Measurements from ENCODE around the gene IDS. TPM values are rescaled to one million over a fixed set of nuclear protein-coding genes. Genes with fewer than 3 reads are reported as not detected.
A peak's percentile ranks its signal among the peaks of the same experiment; 100 is the strongest.

Gene IDS
- total RNA-seq, 4 donors from 2014 or later = 80.2 to 91.0 (median 86.4) TPM

- Histone ChIP-seq H3K9me3 (no peaks in the 10 kb centered on the region), H3K27ac (replicated peaks in 1 of 4) (no peak overlapping the region), H3K4me3 (no peak overlapping the region), H3K36me3 (no peaks in the 10 kb centered on the region), H3K27me3 (peaks cover 0 to 3% (median 0%) of the 10 kb centered on the region in 4 donors), H3K4me1 (no peaks in the 10 kb centered on the region)
- no peak for DNase-seq (ENCODE audit: extremely low spot score)
- TF ChIP-seq EP300 (IDR thresholded peaks at IDR 0.05) = no peak
- no peak for TF ChIP-seq POLR2AphosphoS5 (IDR thresholded peaks at IDR 0.05)
- TF ChIP-seq POLR2A (IDR thresholded peaks at IDR 0.05; ENCODE audit: low read depth) = no peak
- TF ChIP-seq, protein P1, sequence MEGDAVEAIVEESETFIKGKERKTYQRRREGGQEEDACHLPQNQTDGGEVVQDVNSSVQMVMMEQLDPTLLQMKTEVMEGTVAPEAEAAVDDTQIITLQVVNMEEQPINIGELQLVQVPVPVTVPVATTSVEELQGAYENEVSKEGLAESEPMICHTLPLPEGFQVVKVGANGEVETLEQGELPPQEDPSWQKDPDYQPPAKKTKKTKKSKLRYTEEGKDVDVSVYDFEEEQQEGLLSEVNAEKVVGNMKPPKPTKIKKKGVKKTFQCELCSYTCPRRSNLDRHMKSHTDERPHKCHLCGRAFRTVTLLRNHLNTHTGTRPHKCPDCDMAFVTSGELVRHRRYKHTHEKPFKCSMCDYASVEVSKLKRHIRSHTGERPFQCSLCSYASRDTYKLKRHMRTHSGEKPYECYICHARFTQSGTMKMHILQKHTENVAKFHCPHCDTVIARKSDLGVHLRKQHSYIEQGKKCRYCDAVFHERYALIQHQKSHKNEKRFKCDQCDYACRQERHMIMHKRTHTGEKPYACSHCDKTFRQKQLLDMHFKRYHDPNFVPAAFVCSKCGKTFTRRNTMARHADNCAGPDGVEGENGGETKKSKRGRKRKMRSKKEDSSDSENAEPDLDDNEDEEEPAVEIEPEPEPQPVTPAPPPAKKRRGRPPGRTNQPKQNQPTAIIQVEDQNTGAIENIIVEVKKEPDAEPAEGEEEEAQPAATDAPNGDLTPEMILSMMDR (IDR thresholded peaks at IDR 0.05) = no peak
- intact Hi-C loops (cut with DNase I) = no loop called here
- WGBS = 81% methylated on average over 4 of the region's 4 CpGs
Measured at GRCh38 chrX:149515954-149516602, 11.0 kb upstream of the IDS start.

DNA sequence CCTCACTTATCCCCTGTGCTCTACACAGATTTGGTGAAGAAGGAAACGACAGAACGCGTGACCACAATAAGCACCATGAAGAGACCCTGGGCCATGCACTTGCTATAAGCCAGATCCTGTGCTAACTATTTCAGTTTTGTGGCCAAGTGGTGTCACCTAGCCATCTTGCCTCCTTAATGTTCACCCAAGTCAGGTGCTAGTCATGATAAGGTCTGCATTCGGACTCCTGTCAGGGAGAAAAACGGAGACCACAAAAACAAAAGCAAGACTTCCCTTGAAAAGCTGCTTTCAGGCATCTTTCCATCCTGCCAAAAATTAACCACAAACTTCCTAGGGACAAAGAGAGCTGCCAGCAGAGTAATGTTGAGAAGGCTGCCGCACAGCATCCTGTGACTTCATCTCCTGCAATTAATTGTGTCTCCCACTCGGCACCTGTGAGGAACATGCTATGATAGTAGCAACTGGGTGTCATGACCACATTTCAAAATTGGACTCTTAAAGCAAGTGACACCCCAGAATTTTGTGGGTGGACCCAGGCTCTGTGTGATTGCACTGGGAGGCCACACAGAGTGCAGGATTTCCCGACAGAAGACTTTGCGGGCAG lies 8.8 kb upstream of the IDS start:
- TF ChIP-seq POLR2AphosphoS5 (IDR thresholded peaks at IDR 0.05) (no peak), EP300 (IDR thresholded peaks at IDR 0.05) (no peak), POLR2A (IDR thresholded peaks at IDR 0.05; ENCODE audit: low read depth) (no peak)
- TF ChIP-seq, protein P1 (IDR thresholded peaks at IDR 0.05) = no peak
- Histone ChIP-seq H3K36me3 (no peaks in the 10 kb centered on the region), H3K27me3 (peaks cover 0 to 3% (median 0%) of the 10 kb centered on the region in 4 donors), H3K4me1 (no peaks in the 10 kb centered on the region), H3K27ac (replicated peaks in 1 of 4) (no peak overlapping the region), H3K4me3 (no peak overlapping the region), H3K9me3 (no peaks in the 10 kb centered on the region)
- intact Hi-C loops (cut with DNase I) = no loop called here
- DNase-seq (ENCODE audit: extremely low spot score) = no peak
- 76% methylated on average over 9 of the region's 9 CpGs for WGBS

GRCh38 chrX:149512225-149512885 lies 7.2 kb upstream of the IDS start:
- Histone ChIP-seq H3K4me3 (no peak overlapping the region), H3K36me3 (no peaks in the 10 kb centered on the region), H3K4me1 (no peaks in the 10 kb centered on the region), H3K27me3 (peaks cover 0 to 1% (median 0%) of the 10 kb centered on the region in 4 donors), H3K9me3 (no peaks in the 10 kb centered on the region), H3K27ac (replicated peaks in 1 of 4) (no peak overlapping the region)
- TF ChIP-seq, protein P1 (IDR thresholded peaks at IDR 0.05) = peak; percentile 30 to 55 (median 31)
- no peak for TF ChIP-seq POLR2A (IDR thresholded peaks at IDR 0.05; ENCODE audit: low read depth)
- 61% methylated on average over 4 of the region's 4 CpGs for whole genome bisulfite sequencing
- intact Hi-C loops (cut with DNase I) = no loop called here
- DNase-seq (ENCODE audit: extremely low spot score) = no peak

- DNase-seq (ENCODE audit: extremely low spot score) = no peak
- no peaks in the 10 kb centered on the region for H3K9me3 ChIP-seq
- H3K4me3 ChIP-seq = no peak overlapping the region
- H3K36me3 ChIP-seq = no peaks in the 10 kb centered on the region
- H3K27ac ChIP-seq (replicated peaks in 1 of 4) = no peak overlapping the region
- intact Hi-C loops (cut with DNase I) = no loop called here
- 85% methylated on average over 5 of the region's 5 CpGs for WGBS
- TF ChIP-seq, protein P1 (IDR thresholded peaks at IDR 0.05) = no peak
- TF ChIP-seq POLR2A (IDR thresholded peaks at IDR 0.05; ENCODE audit: low read depth) (no peak), EP300 (IDR thresholded peaks at IDR 0.05) (no peak), POLR2AphosphoS5 (IDR thresholded peaks at IDR 0.05) (no peak)
- no peaks in the 10 kb centered on the region for H3K27me3 ChIP-seq
- H3K4me1 ChIP-seq = no peaks in the 10 kb centered on the region
Measured at GRCh38 chrX:149511081-149511480, 6.0 kb upstream of the IDS start.
